ENCODE results near the gene DERA.
"Not testable (repeated sequence)": the region's sequence is repeated elsewhere in the genome, so short reads cannot be mapped to it uniquely, and the experiment has no call there.

Gene DERA

DNA sequence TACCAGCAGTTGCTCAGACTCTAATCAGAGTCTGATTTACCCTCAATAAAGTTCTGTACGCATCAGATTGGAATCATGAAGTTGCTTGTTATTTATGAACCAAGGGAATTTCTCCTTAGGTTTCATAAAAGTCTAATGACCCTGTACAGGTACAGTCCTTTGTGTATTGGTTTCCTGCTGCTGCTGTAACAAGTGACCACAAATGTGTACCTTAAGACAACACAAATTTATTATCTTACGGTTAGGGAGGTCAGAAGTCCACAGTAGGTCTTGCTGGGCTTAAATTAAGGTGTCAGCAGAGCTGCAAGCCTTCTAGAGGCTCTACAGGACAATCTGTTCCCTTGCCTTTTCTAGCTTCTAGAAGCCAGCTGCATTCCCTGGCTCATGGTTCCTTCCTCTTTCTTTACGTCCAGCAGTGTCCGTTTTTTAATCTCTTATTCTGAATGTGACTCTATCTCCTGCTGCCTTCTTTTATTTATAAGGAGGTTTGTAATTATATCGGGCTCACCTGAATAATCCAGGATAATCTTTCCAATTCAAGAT is 6.7 kb upstream of the DERA start:
- DNase-seq, result no peak

DNA sequence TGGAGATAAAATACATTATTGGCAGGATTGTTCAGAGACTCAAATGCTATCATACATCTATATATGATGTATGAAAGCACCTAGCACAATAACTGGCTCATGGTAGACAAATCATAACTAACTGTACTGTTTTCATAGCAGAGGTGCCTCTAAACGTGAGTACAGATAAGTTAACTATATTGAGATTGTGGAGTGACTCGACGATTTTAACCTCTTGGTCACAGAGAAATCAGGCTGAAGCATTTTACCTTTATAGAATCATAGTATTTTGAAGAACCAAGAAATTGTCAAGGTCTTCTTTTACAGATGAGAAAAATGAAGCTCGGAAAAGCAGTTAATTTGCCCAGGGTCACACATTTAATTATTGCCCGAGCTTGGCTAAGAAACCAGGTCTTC is 666 bp upstream of the DERA start:
- peak in 1 of 3 experiments; percentile 62 for DNase-seq

DNA sequence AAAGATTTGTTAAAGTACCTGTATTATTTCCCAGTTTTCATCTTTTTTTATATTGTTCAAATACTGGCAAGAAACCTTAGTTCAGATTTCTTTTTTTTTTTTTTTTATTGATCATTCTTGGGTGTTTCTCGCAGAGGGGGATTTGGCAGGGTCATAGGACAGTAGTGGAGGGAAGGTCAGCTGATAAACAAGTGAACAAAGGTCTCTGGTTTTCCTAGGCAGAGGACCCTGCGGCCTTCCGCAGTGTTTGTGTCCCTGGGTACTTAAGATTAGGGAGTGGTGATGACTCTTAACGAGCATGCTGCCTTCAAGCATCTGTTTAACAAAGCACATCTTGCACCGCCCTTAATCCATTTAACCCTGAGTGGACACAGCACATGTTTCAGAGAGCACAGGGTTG is 799 bp downstream of the DERA start:
- DNase-seq, result not testable (repeated sequence)

DNA sequence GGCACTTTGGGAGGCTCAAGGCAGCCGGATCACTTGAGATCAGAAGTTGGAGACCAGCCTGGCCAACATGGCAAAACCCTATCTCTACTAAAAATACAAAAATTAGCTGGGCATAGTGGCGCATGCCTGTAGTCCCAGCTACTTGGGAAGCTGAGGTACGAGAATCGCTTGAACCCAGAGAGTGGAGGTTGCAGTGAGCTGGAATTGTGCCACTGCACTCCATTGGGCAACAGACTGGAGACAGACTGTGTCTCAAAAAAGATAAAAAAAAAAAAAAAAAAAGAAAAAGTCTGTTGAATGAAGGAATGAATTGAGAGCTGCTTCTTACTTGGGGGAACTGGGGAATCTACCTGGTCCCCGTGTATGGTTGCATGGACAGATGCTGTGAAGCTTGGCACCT is 3.0 kb downstream of the DERA start:
- DNase-seq, result not testable (repeated sequence)

DNA sequence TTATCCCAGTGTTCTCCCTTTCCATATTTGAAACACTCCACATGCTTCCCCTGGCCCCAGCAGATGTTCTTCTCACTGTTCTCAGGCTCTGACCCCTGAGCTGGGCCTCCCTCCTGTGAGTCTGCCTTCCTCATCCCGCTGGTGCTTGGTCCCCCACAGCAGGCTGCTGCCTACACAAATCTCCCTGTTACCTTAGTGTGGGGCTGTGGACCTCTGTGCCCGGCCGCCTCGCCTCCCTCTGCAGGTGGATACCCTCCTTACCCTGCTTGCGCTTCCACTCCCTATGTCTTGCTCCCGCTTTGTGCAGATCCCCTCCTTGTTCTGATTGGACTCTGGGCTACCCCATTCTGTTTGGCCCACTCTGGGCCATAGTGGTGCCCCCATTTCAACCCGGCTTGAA is 6.9 kb downstream of the DERA start:
- DNase-seq, result no peak

DNA sequence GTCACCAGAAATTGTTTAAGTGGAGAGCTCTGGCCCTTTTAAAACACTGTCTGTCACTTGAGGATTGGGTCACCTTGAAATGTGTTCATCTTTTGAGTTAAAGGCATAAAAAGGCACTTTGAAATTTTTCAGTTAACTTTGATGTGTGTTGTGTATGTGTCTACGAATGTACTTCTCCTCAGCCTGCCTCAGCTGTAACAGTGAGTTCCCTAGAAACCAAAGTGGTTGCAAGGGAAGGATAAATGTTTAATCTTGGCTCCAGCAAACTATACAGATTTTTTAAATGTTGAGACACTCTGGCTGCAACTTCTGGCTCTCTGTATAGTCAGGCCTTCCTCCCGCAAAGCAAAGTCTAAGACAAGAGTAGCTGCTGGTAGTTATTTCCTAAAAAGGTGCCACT is 8.3 kb downstream of the DERA start:
- no peak for DNase-seq

DNA sequence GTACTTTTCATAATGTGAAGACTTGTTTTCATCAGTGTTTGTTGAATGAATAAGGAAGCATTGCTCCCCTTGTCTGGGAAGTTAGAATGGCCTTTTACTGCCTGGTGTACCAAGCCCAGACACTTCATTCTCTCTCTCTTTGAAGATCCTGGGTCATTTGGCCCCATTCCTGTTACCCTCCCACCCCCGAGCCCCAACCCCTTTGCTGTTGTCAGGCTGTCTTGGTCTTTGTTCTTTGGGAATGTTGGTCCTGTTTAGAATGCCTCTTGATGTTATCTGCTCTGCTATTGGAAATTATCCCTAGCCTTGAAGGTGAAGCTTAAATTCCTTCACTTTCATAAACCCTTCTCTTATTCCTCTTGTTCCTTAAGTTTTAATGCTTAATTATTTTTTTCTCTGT is 13.8 kb downstream of the DERA start:
- DNase-seq, result no peak

DNA sequence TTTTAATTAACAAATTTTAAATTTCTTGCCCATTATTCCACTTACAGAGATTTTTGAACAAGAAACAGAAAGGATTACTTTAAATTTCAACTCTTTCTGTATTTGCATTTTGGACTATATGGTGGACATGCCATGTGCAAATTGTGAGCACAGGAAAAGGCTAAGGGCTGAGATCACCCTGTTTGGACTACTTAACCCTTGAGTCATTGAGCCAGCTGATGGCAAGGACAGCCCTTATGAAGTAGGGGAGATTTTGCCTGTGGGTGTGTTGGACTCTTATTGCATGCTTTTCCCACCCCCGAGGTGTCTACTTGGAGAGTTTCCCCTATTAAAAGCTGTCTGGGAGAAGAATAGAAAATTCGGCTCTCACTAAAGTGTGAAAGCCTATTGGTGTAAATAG is 17.2 kb downstream of the DERA start:
- DNase-seq, result peak in 2 of 3 experiments; percentile 28 to 54

DNA sequence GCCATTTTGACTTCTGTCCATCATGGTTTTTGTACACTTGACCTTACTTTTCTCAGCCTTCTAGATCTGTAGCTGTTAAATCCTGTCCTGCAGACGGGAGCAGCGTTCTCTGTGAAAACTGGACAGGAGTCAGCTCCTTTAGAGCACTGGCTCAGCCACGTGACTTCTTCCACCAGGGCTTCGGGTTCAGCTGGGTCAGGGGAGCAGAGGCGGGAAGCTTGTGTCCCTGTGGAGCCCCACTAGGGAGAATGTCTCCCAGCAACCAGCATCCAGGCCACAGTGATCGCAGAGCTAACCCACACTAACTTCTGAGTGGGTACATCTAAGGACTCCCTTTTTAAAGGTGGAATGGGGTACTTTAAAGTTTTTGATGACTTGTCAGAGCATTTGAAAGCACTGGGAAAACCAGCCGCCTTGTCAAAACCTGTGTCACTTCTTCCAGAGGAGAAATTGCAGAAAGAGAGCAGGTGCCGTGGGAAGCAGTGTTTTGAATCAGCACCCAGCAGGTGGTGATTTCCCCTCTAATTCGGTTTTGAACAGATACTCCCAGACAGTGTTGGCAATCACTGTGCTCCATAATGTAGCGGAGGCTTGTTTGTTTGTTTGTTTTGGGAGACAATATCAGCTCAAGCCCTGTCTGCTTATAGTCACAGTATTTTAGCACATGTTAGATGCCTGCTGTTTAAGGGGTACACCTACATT is 17.9 kb downstream of the DERA start:
- peak in 2 of 3 experiments; percentile 66 to 85 for DNase-seq

DNA sequence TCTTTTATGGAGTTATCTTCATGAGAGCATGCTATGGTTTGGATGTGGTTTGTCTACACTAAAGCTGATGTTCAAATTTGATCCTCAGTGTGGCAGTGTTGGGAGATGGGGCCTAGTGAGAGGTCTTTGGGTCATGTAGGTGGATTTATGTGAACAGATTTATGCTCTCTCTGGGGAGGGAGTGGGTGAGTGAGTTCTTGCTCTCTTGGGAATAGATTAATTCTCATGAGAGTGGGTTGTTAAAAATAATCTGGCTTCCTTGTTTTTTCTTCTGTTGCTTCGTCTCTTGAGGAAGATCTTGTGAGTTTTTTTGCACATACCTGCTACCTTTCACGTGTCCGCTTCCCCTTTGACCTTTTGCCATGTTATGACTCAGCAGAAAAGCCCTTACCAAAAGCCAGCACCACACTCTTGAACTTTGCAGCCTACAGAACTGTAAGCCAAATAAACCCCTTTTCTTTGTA is 20.5 kb downstream of the DERA start:
- peak in 1 of 3 experiments; percentile 16 for DNase-seq

DNA sequence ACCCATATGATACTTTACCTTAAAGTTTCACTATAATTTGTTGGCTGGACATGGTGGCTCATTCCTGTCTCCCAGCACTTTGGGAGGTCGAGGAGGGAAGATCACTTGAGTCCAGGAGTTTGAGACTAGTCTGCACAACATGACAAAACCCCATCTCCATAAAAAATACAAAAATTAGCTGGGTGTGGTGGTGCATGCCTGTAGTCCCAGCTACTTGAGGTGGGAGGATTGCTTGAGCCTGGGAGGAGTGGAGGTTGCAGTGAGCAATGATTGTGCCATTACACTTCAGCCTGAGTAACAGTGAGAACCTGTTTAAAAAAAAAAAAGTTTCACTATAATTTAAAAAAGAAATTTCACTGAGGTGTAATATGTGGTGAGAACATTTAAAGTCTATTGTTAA is 21.2 kb downstream of the DERA start:
- DNase-seq, result no peak

DNA sequence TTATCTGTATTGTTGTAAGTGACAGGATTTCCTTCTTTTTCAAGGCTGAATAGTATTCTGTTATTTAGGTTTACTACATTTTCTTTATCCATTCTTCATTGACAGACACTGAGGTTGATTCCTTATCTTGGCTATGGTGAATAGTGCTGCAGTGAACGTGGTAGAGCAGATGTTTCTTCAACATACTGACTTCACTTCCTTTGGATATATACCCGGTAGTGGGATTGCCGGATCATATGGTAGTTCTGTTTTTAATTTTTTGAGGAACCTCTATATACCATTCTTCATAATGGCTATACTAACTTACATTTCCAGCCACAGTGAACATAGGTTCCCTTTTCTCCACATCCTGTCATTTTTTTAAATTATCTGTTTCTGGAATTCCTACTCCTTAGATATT is 21.8 kb downstream of the DERA start:
- DNase-seq, result no peak

DNA sequence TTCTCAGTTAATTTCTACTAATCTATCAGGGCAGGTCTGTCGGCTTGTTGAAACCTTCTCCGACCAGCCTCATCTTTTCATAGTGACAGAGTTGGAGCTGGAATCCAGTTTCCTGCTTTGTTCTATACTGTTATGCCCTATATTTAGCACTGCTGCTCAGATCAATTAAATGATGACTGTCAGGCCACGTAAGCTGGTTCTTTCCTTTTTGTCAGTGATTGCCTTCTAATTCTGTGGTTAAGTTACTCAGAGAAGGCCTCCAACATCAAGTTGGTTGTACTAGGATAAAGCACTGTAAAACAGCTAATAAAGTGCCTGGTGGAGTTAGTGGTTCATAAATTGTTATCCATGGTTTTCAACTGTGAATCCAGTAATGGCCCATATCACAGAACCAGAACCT is 22.6 kb downstream of the DERA start:
- no peak for DNase-seq

DNA sequence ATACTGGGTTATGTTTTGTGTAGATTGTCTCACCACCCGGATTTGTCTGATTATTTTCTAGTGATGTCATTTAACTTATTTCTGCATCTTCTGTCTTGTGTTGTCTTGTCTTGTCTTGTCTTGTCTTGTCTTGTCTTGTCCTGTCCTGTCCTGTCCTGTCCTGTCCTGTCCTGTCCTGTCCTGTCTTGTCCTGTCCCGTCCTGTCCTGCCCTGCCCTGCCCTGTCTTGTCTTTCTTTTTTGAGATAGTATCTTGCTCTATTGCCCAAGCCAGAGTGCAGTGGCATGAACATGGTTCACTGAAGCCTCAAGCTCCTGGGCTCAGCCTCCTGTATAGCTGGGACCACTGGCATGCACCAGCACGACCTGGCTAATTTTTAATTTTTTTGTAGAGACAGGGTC is 25.6 kb downstream of the DERA start:
- no peak for DNase-seq

DNA sequence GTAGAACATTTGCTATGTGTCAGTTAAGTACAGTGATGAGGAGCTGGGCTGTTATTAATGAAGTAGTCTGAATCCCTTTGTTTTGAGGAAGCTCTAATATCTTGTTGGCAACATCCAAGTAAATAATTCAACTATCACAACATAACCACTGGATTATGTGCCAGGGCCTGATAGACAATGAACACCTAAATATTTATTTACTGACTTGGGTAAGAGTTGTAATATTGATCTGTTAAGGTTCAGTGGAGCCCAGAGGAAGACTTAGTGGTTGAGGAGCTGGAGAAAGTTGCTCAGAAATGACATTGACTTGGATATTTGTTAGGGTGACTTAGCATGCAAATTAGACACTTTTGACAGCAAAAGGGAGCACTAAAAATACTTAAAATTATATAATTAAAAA is 26.8 kb downstream of the DERA start:
- DNase-seq, result no peak

DNA sequence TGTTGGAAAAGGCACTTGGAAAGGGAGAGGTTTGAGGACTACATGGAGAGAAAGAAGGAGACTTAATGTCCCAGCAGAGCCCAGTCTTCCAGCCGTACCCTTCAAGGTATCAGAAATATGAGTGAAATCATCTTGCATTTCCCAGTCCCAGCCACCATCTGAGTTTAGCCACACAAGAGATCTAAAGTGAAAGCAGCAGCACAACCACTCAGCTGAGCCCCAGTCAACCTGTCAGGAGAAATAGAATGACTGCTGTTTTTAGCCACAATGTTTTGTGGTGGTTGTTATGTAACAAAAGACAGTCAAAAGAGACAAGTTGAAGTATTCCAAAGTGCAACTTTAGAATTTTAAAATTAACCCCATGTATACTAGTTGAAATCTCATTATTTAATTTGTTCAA is 28.0 kb downstream of the DERA start:
- no peak for DNase-seq

DNA sequence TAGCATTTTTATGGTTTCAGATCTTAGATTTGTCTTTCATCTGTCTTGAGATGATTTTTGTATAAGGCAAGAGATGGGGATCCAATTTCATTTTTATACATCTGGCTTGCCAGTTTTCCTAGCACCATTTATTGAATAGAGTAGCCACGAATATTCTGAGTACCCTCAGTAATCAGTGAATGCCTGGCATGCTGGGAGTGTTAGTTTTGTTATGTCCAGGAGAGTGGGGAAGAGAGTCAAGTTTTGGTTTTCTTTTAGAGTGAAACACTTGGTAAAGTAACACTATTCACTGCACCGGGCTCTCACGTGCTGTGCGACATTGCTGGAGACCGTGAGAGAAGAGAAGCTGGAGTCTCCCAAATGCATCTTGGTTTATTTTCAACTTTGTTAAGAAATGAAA is 31.3 kb downstream of the DERA start:
- DNase-seq, result no peak

DNA sequence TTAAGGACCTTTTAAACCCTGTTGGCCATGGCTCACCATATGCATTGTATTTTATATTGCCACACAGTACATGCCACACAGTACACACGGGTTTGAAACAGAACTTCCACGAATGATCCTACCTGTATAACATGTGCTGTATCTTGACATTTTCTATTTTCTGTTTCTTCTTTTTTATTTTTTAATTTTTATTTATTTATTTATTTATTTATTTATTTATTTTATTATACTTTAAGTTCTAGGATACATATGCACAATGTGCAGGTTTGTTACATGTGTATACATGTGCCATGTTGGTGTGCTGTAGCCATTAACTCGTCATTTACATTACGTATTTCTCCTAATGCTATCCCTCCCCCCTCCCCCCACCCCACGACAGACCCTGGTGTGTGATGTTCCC is 32.4 kb downstream of the DERA start:
- DNase-seq, result not testable (repeated sequence)

DNA sequence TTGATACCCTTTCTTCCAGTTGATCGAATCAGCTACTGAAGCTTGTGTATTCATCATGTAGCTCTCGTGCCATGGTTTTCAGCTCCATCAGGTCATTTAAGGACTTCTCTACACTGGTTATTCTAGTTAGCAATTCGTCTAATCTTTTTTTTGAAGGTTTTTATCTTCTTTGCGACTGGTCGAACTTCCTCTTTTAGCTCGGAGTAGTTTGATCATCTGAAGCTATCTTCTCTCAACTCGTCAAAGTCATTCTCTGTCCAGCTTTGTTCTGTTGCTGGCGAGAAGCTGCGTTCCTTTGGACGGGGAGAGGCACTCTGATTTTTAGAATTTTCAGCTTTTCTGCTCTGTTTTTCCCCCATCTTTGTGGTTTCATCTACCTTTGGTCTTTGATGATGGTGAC is 37.3 kb downstream of the DERA start:
- not testable (repeated sequence) for DNase-seq

DNA sequence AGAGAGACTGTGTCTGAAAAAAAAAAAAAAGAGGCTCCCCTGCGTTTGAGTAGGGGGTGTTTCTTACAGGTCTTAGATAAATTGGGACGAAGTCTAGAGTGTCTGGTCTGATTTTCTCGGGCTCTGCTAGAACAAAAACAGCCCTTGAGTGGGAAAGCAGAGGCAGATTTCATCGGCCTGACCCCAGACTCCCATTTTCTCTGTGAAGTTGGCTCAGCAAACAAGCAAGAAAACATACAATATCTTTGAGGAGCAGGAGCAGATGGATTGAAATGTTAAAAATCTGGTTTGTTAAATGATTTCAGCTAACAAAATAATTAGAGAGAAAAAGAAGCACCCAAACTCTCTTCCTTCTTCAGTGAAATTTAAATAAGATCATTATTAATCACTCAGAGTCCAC is 44.1 kb downstream of the DERA start:
- no peak for DNase-seq

DNA sequence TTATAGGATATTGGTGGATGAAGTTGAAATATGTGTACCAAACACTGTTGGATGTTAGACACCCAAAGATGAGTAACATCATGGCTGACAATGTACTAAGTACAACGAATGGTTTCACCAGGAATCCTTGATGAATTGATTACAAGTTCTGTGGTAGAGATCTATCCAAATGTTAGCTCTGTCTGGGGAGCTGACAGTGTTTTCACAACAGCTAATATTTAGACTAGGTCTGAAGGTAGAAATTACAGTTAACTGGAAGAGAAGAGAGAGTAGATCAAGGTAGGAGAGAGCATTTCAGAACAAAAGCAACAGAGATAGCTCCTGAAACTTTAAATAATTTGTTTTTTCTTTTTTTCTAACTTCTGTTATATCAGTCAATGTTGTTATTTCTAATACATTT is 44.9 kb downstream of the DERA start:
- no peak for DNase-seq

DNA sequence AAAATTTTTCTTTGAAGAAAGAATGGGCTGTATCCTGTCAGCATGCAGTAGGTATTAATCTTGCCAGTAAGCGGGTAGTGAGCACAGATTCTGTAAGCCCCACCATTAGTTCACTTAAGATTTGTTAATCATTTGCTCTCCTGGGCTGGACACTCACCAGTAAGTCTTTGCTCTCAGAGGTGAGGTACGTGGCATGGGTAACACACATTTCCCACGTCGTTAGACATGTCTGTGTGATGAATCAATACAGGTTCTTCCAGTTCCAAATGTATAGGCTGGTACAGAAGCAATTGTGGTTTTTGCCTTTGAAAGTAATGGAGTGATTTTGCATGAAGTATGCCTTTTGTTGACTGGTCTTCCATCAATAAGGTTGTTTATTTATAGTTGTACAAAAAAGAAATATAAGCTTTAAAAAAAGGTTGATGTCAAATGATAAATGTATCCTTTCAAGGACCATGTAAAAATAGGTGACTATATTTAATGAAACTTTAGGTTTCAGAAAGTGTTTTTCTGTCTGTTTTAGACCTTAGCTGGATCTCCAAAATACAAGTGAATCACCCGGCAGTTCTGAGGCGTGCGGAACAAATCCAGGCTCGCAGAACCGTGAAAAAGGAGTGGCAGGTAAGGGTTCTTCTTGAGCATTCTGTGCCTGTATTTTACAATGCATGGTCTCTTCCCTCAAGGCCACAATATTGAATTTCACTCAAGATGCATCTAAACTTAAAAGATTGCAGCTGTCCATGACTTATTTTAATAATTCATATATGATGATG is 45.5 kb downstream of the DERA start:
- peak in 2 of 3 experiments; percentile 36 to 91 for DNase-seq

DNA sequence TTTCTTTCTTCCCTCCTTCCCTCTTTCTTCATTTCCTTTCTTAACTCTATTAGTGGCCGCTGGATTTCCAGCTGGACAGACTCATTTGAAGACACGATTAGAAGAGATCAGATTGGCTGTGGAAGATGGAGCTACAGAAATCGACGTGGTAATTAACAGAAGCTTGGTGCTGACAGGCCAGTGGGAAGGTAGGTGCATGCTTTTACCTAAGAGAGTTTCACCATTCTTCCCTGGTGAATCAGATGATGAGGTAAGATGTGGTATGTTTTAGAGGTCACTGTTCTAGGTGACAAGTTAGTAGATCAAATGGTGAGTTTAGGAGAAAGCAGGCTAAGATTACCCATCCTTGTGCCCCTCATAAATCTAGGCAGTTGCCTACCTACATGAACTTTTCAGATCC is 51.6 kb downstream of the DERA start:
- DNase-seq, result no peak

DNA sequence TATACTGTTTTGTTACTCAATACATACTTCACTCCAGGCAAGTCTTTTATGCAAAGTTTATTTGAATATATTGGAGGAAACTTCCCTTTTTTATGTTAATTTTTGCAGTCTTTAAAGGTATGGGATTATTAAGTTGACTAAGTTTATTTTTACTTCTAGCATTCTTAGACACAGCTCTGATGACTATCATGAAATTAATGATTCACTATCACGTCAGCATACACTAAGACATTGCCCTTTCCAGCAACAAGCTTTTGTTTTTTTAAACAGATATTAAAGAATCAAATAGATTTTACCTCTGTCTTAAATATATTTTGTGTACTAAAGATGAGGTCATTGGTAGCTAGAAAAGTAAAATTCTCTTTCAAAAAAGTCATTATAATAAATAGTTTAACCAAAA is 52.1 kb downstream of the DERA start:
- DNase-seq, result no peak
